Epithelial cell of proximal tubule (primary cell): Measurements from ENCODE around the gene MAPK12. TPM values are rescaled to one million over a fixed set of nuclear protein-coding genes. Genes with fewer than 3 reads are reported as not detected.
A peak's percentile ranks its signal among the peaks of the same experiment; 100 is the strongest.

Experiments used
- DNase-seq: peaks from one replicate; pipeline ENCODE4 v3.0.0-alpha.2; 2011; ENCODE audit warnings: low read depth
- H3K4me3 ChIP-seq: 2 replicates; pipeline ENCODE4 v1.5.1; 2011; ENCODE audit warnings: low read depth, mild to moderate bottlenecking, low read length
- CTCF ChIP-seq: conservative IDR thresholded peaks from 2 replicates; pipeline ENCODE4 v1.5.1; 2012; ENCODE audit warnings: low read depth, mild to moderate bottlenecking, low read length
- total RNA-seq: library from RNA; depleted of rRNA; stranded (reverse); fragments of >200 nt; gene quantifications from 2 replicates; pipeline ENCODE4 v1.2.3, GENCODE V29; 2015

Gene MAPK12
- total RNA-seq, 1 donor from 2014 or later = 33.9 TPM

GRCh38 chr22:50255099-50255498 lies 6.4 kb downstream of the MAPK12 start:
- TF ChIP-seq CTCF = no peak
- DNase-seq = no peak
- no peak overlapping the region for H3K4me3 ChIP-seq

- H3K4me3 ChIP-seq = no peak overlapping the region
- DNase-seq = no peak
- no peak for TF ChIP-seq CTCF
These were observed 7.5 kb downstream of the MAPK12 start for GRCh38 chr22:50253941-50254340.

GRCh38 chr22:50253046-50253915 lies 8.2 kb downstream of the MAPK12 start:
- TF ChIP-seq CTCF = no peak
- no peak for DNase-seq
- no peak overlapping the region for H3K4me3 ChIP-seq

- DNase-seq = no peak
- H3K4me3 ChIP-seq = peak overlapping the region; percentile 82
- TF ChIP-seq CTCF = peak; percentile 76
These were observed 9.1 kb downstream of the MAPK12 start for GRCh38 chr22:50252082-50253045.

- no peak for DNase-seq
- peak overlapping the region; percentile 82 for H3K4me3 ChIP-seq
- TF ChIP-seq CTCF = no peak
These were observed 9.9 kb downstream of the MAPK12 start for GRCh38 chr22:50251477-50252081.

GRCh38 chr22:50250555-50251476 lies 10.7 kb downstream of the MAPK12 start, which contains the start of gene HDAC10:
HDAC10 (minus strand) TSS chr22:50251265; CDS start chr22:50251032, 233 bp downstream.
- no peak for DNase-seq
- peak within 1 kb of the TSS; percentile 82 for H3K4me3 ChIP-seq
- no peak for TF ChIP-seq CTCF
